Hippocampal formation (tissue), 2 donors: ENCODE measurements around the gene CDPF1.
"Not testable (repeated sequence)": the region's sequence is repeated elsewhere in the genome, so short reads cannot be mapped to it uniquely, and the experiment has no call there.

Source experiments
- DNase-seq, 2 donors: peaks; one replicate each; lab custom pipeline; 2025; lab: John Stamatoyannopoulos, UW

CDPF1 gene

GRCh38 chr22:46224898-46225290 is 25.2 kb downstream of the CDPF1 start:
- DNase-seq: no peak

- DNase-seq: no peak
Observed at GRCh38 chr22:46224044-46224897, 25.8 kb downstream of the CDPF1 start.

- DNase-seq: no peak
Observed at GRCh38 chr22:46220921-46221320, 29.2 kb downstream of the CDPF1 start.

- no peak for DNase-seq
Observed at GRCh38 chr22:46219636-46220035, 30.5 kb downstream of the CDPF1 start.

GRCh38 chr22:46214616-46215015 is 35.5 kb downstream of the CDPF1 start:
- no peak for DNase-seq

GRCh38 chr22:46214149-46214548 is 35.9 kb downstream of the CDPF1 start:
- no peak for DNase-seq

- DNase-seq: no peak
Observed at GRCh38 chr22:46213052-46213451, 37.0 kb downstream of the CDPF1 start.

GRCh38 chr22:46212195-46212594 is 37.9 kb downstream of the CDPF1 start:
- no peak for DNase-seq

GRCh38 chr22:46209262-46209661 is 40.8 kb downstream of the CDPF1 start:
- no peak for DNase-seq

- no peak for DNase-seq
Observed at GRCh38 chr22:46203601-46203980, 46.5 kb downstream of the CDPF1 start.

GRCh38 chr22:46202897-46203600 is 47.0 kb downstream of the CDPF1 start:
- no peak for DNase-seq

GRCh38 chr22:46201059-46201757 is 48.9 kb downstream of the CDPF1 start:
- no peak for DNase-seq

GRCh38 chr22:46198806-46199205 is 51.3 kb downstream of the CDPF1 start:
- not testable (repeated sequence) for DNase-seq

GRCh38 chr22:46198274-46198673 is 51.8 kb downstream of the CDPF1 start:
- no peak for DNase-seq

GRCh38 chr22:46196278-46196677 is 53.8 kb downstream of the CDPF1 start:
- DNase-seq: no peak

GRCh38 chr22:46195487-46196165 is 54.5 kb downstream of the CDPF1 start:
- no peak for DNase-seq
